ENCODE results near the gene ZNF492.
"Not testable (repeated sequence)": the region's sequence is repeated elsewhere in the genome, so short reads cannot be mapped to it uniquely, and the experiment has no call there.

Gene ZNF492

GRCh38 chr19:22633706-22634449 lies at the start of gene ZNF492:
Gene ZNF492, plus strand, starts transcription at chr19:22634324. Its CDS starts 19,076 bp downstream, at chr19:22653400.
- peak; percentile 83 for DNase-seq (ENCODE audit: low read depth)

DNA sequence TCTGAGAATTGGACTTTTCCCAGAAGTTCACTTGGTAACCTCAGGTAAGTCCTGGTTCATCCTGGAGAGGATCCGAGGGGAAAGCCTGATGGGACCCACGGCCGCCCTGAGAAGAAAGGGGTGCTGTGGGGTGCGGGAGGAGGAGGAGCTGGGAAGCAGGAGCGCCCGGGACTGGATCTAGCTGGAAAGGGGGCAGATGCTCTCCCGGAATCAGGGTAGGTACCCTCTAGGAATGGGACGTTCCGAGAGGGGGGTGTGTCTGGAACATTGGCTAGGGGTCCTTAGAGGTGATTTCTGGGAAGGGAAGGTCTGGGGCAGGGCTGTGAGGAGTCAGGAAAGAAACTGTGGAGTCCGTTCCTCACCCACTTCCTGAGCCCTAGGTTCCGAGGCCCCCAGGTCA lies 38.7 kb upstream of the ZNF492 start:
- DNase-seq (ENCODE audit: low read depth), result no peak

- no peak for DNase-seq (ENCODE audit: low read depth)
These were observed 38.2 kb upstream of the ZNF492 start for GRCh38 chr19:22595918-22596341.

DNA sequence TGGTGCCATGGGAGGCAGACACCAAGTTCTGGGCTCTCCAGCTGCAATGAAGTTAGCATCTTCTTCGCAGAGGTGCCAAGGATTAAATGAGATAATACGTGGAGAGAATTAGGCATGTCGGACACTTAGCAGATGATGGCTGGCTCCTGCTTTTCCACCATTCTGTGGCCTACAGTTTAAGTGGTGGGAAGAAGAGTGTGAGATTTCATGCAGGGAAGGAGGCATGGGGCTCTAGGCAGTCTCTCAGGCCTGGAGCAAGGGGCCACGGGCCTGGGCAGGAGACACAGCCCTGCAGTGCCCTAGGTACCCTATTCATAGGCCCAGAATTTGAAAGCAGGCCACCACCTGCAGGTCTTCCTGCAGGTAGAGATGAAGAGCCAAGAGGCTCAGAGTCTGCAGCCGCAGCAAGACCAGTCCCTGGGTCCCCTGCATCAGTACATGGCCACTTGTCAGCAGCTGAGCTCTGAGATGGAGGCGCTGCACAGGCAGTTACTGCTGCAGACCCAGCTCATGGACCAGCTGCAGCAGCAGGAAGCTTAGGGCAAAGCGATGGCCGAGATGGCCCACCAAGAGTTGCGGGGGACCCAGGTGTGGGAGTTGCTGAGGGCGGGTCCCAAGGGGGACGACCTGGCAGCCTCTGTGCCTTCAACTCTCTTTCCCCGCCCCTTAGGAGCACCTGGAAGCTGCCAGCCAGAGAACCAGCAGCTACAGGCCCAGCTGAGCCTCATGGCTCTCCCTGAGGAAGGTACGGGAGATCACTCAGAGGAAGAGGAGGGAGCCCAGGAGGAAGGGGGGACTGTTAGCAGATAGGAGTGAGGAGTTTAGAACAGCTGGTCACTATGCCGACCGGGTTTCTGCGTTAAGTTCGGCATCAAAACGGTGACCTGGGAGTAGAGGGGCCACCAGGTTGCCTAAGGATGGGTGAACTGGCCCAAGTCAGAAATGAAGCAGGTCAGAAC lies 33.2 kb upstream of the ZNF492 start:
- DNase-seq (ENCODE audit: low read depth), result no peak

- DNase-seq (ENCODE audit: low read depth), result no peak
These were observed 32.1 kb upstream of the ZNF492 start for GRCh38 chr19:22601906-22602630.

- DNase-seq (ENCODE audit: low read depth), result no peak
These were observed 31.4 kb upstream of the ZNF492 start for GRCh38 chr19:22602631-22603272.

DNA sequence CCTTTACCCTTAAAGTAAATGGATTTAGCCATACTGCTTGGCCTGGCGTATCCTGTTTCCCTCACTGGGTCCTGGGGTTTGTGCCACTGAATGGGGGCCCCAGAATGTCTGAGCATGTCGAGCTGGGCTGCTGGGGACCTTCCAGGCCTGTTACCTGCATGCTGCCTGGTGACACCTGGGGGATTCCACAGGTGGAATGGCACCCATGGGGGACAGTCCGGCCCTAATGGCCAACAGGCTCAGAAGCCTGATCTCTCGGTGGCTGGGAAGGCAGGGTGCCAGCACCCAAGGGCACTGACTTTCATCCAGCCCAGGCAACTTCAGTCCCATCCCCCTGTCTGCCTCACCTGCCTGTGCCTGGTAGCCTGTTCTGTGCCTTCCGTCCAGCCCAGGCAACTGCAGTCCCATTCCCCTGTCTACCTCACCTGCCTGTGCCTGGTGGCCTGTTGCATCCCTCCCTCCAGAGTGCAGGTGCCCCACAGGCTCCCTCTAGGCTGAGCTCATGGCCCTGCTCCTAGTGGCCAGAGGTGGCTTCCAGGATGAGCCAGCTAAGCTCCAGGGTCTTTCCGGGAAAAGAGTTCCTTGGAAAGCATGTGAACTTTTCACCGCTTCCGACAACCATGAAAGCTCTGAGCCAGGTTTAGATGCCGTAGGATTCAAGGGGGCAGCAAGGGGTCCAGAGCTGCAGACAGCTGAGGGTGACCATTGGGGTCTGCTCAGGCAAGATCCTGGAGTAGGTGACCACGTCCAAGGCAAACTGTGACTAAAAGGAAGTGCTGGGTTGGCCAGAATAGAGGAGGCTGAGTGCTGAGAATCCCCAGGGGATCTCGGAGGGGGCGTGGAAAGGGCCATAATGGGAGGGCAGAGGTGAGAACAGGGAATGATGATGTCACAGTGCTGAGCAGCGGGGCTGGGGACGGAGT lies 30.3 kb upstream of the ZNF492 start:
- DNase-seq (ENCODE audit: low read depth), result no peak

- DNase-seq (ENCODE audit: low read depth), result no peak
These were observed 29.4 kb upstream of the ZNF492 start for GRCh38 chr19:22604571-22605274.

DNA sequence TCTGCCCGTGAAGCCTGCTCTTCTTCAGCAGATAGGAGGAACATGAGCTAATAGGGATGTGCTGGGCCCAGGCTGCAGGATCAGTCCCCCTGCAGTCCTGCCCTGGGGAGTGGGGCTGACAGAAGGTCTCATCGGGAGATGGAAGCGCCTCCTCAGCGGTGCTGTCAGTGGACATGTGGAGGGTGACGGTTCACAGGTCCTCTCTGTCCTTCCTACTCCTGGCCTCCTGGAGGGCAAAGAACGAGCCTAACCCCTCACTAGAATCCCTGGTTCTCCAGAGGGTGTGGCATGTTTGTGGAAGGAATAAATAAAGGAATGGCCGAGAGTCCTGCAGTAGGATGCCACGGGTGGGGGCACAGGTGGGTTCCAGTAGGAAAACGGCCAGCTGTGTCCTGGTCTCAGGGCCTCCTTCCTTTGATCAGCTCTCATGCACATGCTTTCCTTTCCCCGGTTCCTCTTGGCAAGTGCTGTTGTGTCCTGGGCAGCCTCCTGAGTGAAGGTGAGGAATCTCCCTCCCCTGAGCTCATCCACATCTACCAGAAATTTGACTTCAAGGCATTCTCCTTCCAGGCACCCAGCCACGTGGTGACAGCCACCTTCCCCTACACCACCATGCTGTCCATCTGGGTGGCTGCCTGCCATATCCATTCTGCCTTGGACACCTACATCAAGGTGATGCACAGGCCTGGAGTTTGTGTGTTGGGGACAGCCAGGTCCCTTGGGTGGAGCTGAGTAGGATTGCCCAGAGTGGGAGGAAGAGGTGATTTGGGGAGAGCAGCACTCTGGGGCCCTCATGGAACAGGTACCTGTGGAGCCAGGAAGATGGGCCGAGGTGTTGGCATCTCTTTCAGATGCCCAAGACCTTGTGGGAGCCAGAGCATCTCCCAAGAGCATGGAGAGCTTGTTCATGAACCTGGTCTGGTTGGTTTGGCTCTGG lies 28.6 kb upstream of the ZNF492 start:
- no peak for DNase-seq (ENCODE audit: low read depth)

DNA sequence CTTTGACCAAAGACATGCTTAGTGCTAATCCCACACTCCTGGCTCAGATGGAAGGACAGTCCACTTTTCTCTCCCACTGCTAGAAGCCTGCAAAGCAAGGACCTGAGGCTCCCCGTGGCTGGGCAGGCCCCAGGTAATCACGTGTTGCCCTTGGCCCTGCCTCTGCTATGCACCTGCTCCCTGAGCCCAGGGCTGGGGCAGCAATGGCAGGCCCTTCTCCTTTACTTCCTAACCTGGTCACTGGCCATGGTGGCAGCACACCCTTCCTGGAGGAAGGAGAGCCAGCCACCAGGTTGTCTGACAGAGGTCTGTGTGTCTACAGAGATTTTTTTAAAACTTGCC lies 27.9 kb upstream of the ZNF492 start:
- no peak for DNase-seq (ENCODE audit: low read depth)

DNA sequence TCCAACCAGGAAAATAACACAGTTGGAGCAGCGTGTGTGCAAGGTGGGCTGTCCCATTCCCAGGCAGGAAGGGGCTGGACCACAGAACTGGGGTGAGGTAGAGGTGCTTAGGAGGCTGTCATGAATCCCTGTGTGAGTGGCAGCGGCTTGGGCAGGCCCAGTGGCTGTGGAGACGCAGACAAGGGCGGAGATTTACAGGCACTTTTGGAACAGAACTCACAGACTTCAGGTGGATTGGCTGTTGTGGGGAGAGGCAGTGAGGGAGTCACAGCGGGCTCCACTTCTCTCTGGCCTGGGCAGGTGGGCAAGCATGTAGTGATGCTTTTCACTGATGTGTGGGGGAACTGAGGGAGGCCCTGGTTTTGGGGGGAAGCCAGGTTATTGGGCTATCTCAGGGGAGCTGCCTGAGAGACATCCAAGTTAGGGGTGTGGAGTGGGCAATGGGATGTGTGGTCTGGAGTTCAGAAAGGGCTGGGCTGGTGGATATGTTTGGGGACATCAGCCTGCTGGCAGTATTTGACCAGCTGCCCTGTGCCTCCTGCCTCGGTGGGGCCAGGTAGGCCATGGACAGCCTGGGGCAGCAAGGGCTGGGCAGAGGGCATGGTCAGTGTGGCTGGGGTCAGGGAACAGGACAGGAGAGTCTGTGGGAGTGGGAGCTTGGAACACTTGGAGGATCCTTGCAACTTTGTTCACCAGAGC lies 27.0 kb upstream of the ZNF492 start:
- no peak for DNase-seq (ENCODE audit: low read depth)

- no peak for DNase-seq (ENCODE audit: low read depth)
These were observed 26.3 kb upstream of the ZNF492 start for GRCh38 chr19:22607653-22608430.

DNA sequence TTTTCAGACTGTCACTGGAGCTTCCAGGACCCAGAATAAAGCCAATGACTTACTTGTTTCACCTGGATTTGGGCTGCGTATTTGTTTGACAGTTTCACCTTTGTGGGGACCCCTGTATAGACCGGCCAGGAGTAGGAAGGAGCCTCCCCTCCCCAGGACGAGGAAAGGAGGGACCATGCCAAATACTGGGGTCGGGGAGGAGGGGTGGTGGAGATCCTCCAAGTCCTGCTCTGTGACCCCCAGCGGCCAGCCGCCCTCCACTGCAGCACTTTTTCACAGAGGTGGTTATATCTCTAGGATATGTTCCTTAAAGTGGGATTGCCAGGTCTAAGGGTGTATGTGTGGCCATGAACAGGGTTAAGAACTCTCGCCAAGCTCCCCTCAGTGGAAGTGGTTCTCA lies 25.7 kb upstream of the ZNF492 start:
- no peak for DNase-seq (ENCODE audit: low read depth)

- DNase-seq (ENCODE audit: low read depth), result no peak
These were observed 24.5 kb upstream of the ZNF492 start for GRCh38 chr19:22609630-22610029.

DNA sequence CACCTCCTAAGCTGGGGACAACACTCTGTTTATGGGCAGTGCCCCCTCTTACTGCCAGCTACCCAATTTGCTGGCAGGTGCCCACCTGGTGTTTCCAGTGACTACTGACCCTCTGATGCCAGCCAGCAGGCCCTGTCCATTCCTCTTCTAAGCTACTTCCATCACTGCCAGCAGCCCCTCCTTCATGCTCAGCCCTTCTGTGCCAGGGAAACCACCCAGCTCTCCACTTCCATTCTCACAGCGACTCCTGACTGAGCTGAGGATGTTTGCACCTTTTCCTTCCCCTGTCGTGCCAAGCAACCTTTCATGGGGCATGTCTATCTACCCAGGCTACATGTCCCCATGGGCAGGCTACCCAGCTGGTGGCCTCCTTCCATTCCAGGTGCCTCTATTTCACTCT lies 24.0 kb upstream of the ZNF492 start:
- no peak for DNase-seq (ENCODE audit: low read depth)

- DNase-seq (ENCODE audit: low read depth), result no peak
These were observed 21.8 kb upstream of the ZNF492 start for GRCh38 chr19:22612316-22612715.

DNA sequence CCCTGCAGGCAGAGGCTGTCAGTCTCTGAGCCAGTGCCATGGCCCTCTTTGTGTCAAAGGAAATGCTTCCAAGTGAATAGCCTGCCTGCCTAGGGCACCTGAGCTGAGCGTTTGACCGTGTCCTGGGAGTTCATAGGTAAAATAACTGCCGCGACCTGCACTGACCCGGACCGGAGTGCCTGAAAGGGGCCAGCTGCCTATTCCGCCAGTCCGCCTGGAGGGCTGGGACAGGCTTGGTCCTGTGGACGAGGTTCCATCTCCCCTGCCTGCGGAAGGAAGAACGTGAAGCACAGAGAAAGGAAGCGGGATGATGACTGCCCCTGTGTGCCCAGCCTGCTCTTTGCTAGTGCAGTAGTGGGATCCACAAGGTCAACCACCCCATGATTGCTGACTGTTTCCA lies 17.5 kb upstream of the ZNF492 start:
- no peak for DNase-seq (ENCODE audit: low read depth)

DNA sequence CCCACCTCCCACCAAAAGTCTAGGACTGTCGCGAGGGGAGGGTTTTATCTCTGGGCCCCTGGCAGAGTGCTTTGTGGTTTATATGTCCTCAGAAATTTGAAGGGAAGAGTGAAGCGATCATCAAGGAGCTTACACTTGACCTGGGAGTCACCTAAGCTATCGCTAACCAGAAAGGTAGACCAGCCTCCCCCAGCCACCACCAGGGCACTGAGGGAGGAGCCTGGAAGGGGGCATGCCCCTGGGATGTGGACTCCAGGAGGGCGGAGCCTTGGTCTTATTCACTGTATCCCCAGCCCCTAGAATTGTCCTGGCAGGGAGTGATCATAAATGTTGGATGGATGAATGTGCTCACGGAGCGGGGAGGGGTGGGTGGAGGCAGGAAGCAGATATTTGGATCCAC lies 16.9 kb upstream of the ZNF492 start:
- DNase-seq (ENCODE audit: low read depth), result not testable (repeated sequence)
